B cell (primary cell): Measurements from ENCODE around the gene DNAJC6. TPM values are rescaled to one million over a fixed set of nuclear protein-coding genes. Genes with fewer than 3 reads are reported as not detected.

Source experiments
- ATAC-seq: fragments of 200-7000 bp; cut with Tn5 transposase; one replicate; pipeline ENCODE4 v1.10.0; 2021; ENCODE audit warnings: low read depth, mild to moderate bottlenecking, moderate number of reproducible peaks, moderate library complexity
- CTCF ChIA-PET: fragments of 350-600 bp; sonication (Branson Sonifier 250); formaldehyde crosslinking; loops from one replicate; lab custom pipeline; 2021; ENCODE audit warnings: antibody characterized with exemption, inconsistent platforms; lab: Charles Lee
- POLR2A ChIA-PET: fragments of 350-600 bp; sonication (Branson Sonifier 250); formaldehyde crosslinking; loops from one replicate; lab custom pipeline; 2021; ENCODE audit warnings: antibody characterized with exemption; lab: Charles Lee
- DNase-seq: peaks from one replicate; pipeline ENCODE4 v3.0.0; 2013
- H2AFZ ChIP-seq: 2 replicates; pipeline ENCODE4 v1.6.1; 2012; ENCODE audit warnings: mild to moderate bottlenecking, low read depth, low read length; ENCODE audit not compliant: insufficient read depth, poor library complexity, severe bottlenecking
- H3K27ac ChIP-seq, 2 donors: 1 replicate in 1 of 2; 2 replicates in 1 of 2; pipeline ENCODE4 v1.5.1; 2012 to 2013; ENCODE audit warnings: low read length in 2 of 2, mild to moderate bottlenecking in 2 of 2, moderate library complexity in 1 of 2
- H3K27me3 ChIP-seq, 4 experiments: fragments of 200-600 bp in 1 of 4; sonication (generic) in 1 of 4; replicated peaks in 1 of 4; 1 replicate in 2 of 4; 2 replicates in 2 of 4; pipeline versions ENCODE4 v1.6.1 to v1.7.0; 2013 to 2016; ENCODE audit warnings: low read length in 3 of 4, mild to moderate bottlenecking in 2 of 4, mixed read lengths in 1 of 4, moderate library complexity in 1 of 4; ENCODE audit not compliant: insufficient read depth in 4 of 4, control insufficient read depth in 3 of 4; ENCODE audit errors: control extremely low read depth in 1 of 4
- H3K36me3 ChIP-seq, 2 experiments: replicated peaks in 1 of 2; 1 replicate in 1 of 2; 2 replicates in 1 of 2; pipeline versions ENCODE4 v1.6.1 to v1.7.1; 2013; ENCODE audit warnings: low read length in 1 of 2; ENCODE audit not compliant: insufficient read depth in 2 of 2, control insufficient read depth in 1 of 2; ENCODE audit errors: control extremely low read depth in 1 of 2, extremely low read depth in 1 of 2
- H3K4me1 ChIP-seq, 2 donors: fragments of 200-600 bp in 1 of 2; sonication (generic) in 1 of 2; 1 replicate in 1 of 2; 2 replicates in 1 of 2; pipeline versions ENCODE4 v1.5.1 to v1.6.1; 2013 to 2017; ENCODE audit warnings: low read length in 2 of 2; ENCODE audit not compliant: control insufficient read depth in 2 of 2, insufficient read depth in 2 of 2
- H3K4me2 ChIP-seq: replicated peaks from 2 replicates; pipeline ENCODE3; 2012; ENCODE audit warnings: mild to moderate bottlenecking, low read depth, low read length; ENCODE audit not compliant: poor library complexity, severe bottlenecking
- H3K4me3 ChIP-seq, 5 experiments: fragments of 200-600 bp in 1 of 5; sonication (generic) in 1 of 5; 1 replicate in 3 of 5; 2 replicates in 2 of 5; pipeline versions ENCODE4 v1.5.1 to v1.7.0; 2011 to 2016; ENCODE audit warnings: low read length in 4 of 5, mild to moderate bottlenecking in 4 of 5, low read depth in 2 of 5, control low read depth in 1 of 5, moderate library complexity in 1 of 5; ENCODE audit not compliant: insufficient read depth in 1 of 5; ENCODE audit errors: control extremely low read depth in 1 of 5, extremely low read depth in 1 of 5
- H3K79me2 ChIP-seq: fragments of 200-600 bp; sonication (generic); one replicate; pipeline ENCODE4 v1.6.0; 2016; ENCODE audit warnings: low read length; ENCODE audit not compliant: control insufficient read depth, insufficient read depth
- H3K9ac ChIP-seq: fragments of 200-600 bp; sonication (generic); 2 replicates; pipeline ENCODE4 v1.6.1; 2017; ENCODE audit warnings: mild to moderate bottlenecking, low read length, moderate library complexity
- H3K9me3 ChIP-seq, 3 donors: one replicate each; pipeline versions ENCODE4 v1.6.1 to v1.7.1; 2013; ENCODE audit warnings: low read length in 2 of 3; ENCODE audit not compliant: control insufficient read depth in 2 of 3, insufficient read depth in 1 of 3; ENCODE audit errors: control extremely low read depth in 1 of 3
- H4K20me1 ChIP-seq: 2 replicates; pipeline ENCODE4 v1.6.0; 2012; ENCODE audit warnings: mild to moderate bottlenecking, low read length; ENCODE audit not compliant: insufficient read depth, control insufficient read depth, poor library complexity, severe bottlenecking
- H3K27ac Mint-ChIP-seq: one replicate; pipeline ENCODE4 v1.8.0; 2021; ENCODE audit warnings: mixed read lengths
- H3K27me3 Mint-ChIP-seq: one replicate; pipeline ENCODE4 v1.8.0; 2021; ENCODE audit warnings: mixed read lengths
- H3K4me1 Mint-ChIP-seq: one replicate; pipeline ENCODE4 v1.8.0; 2021; ENCODE audit warnings: mixed read lengths
- H3K4me3 Mint-ChIP-seq: one replicate; pipeline ENCODE4 v1.8.0; 2021; ENCODE audit warnings: mixed read lengths
- H3K9me3 Mint-ChIP-seq: one replicate; pipeline ENCODE4 v1.8.0; 2022; ENCODE audit warnings: mixed read lengths; ENCODE audit not compliant: insufficient read depth
- EZH2 ChIP-seq: IDR thresholded peaks from 2 replicates; pipeline ENCODE4 v1.6.1; 2012; ENCODE audit warnings: borderline replicate concordance, low read depth, mild to moderate bottlenecking, moderate library complexity, low read length; ENCODE audit not compliant: insufficient read depth, poor library complexity, severe bottlenecking
- WGBS: methylation state at CpG from one replicate; pipeline ENCODE4 v1.1.5; 2013; ENCODE audit warnings: missing lambda C conversion rate; ENCODE audit not compliant: insufficient coverage; 5-methylcytosine and 5-hydroxymethylcytosine counted together
- intact Hi-C: fragments of 100-400 bp; cut with micrococcal nuclease; formaldehyde crosslinking; loops from one replicate; pipeline ENCODE4 v1.10.0; 2022
- polyA plus RNA-seq: library from polyadenylated mRNA; depleted of rRNA; stranded (reverse); fragments of >200 nt; gene quantifications from 2 replicates; pipeline ENCODE4 v1.2.3, GENCODE V29; 2012
- total RNA-seq, 2 donors: library from RNA; stranded (reverse); fragments of 120-200 nt in 1 of 2; gene quantifications; 1 replicate in 1 of 2; 2 replicates in 1 of 2; pipeline versions ENCODE4 v1.2.3 to v1.2.4, GENCODE V29; 2013 to 2022
- TF ChIP-seq, protein P1 (sequence below): fragments of 200-600 bp; IDR thresholded peaks from one replicate; pipeline ENCODE4 v1.8.0; 2022; ENCODE audit warnings: antibody characterized with exemption, mild to moderate bottlenecking

DNAJC6 gene
- total and polyA plus RNA-seq, 2 donors (not counting 1 experiment from before 2014, with no cell fraction given) = 0.12 to 0.69 TPM

GRCh38 chr1:65292861-65293593, 16.3 kb upstream of the DNAJC6 start:
- intact Hi-C loops = no loop called here
- Histone ChIP-seq H3K4me1 (no peaks in the 10 kb centered on the region), H3K9ac (no peak overlapping the region), H2AFZ (no peak overlapping the region), H3K36me3 (no peaks in the 10 kb centered on the region), H3K4me3 (no peak overlapping the region), H3K4me2 (no peak overlapping the region), H3K79me2 (no peaks in the 10 kb centered on the region), H3K27me3 (peaks cover 0 to 4% (median under 1%) of the 10 kb centered on the region in 4 experiments), H3K27ac (no peak overlapping the region), H4K20me1 (no peaks in the 10 kb centered on the region), H3K9me3 (no peaks in the 10 kb centered on the region)
- Mint-ChIP-seq H3K9me3 (no peaks in the 10 kb centered on the region), H3K4me1 (no peaks in the 10 kb centered on the region), H3K4me3 (no peak overlapping the region), H3K27me3 (peaks cover 9% of the 10 kb centered on the region), H3K27ac (no peak overlapping the region)
- DNase-seq (no peak), ATAC-seq (no peak)
- no peak for TF ChIP-seq EZH2
- TF ChIP-seq, protein P1, sequence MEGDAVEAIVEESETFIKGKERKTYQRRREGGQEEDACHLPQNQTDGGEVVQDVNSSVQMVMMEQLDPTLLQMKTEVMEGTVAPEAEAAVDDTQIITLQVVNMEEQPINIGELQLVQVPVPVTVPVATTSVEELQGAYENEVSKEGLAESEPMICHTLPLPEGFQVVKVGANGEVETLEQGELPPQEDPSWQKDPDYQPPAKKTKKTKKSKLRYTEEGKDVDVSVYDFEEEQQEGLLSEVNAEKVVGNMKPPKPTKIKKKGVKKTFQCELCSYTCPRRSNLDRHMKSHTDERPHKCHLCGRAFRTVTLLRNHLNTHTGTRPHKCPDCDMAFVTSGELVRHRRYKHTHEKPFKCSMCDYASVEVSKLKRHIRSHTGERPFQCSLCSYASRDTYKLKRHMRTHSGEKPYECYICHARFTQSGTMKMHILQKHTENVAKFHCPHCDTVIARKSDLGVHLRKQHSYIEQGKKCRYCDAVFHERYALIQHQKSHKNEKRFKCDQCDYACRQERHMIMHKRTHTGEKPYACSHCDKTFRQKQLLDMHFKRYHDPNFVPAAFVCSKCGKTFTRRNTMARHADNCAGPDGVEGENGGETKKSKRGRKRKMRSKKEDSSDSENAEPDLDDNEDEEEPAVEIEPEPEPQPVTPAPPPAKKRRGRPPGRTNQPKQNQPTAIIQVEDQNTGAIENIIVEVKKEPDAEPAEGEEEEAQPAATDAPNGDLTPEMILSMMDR = no peak
- CTCF ChIA-PET = no interaction called here
- POLR2A ChIA-PET = no interaction called here
- WGBS = no CpG with 5 or more reads among the region's 2 CpGs

DNA sequence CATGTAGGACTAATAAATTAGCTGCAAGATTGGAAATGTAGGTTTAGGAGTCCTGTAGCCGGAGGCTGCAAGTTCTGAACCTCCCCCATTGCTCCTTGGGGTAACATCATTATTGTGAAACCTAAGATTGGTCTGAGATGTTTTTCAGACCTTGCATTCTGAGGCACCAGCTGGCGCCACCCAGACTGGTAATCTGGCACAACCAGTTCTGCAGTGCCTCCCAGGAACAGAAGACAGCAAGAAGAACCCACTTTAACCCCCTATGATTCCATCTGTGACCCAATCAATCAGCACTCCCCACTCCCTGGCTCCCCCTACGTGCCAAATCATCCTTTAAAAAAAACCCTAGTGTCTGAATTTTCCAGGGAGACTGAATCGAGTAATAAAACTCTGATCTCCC, 11.6 kb upstream of the DNAJC6 start:
- no peak overlapping the region for H3K4me3 Mint-ChIP-seq

More for the DNA sequence above, 11.6 kb upstream of the DNAJC6 start:
- Histone ChIP-seq H3K27me3 (peaks cover 0 to 4% (median 3%) of the 10 kb centered on the region in 4 experiments), H3K79me2 (no peaks in the 10 kb centered on the region), H3K4me3 (no peak overlapping the region), H3K27ac (no peak overlapping the region), H3K4me2 (no peak overlapping the region), H3K9ac (no peak overlapping the region), H3K4me1 (no peaks in the 10 kb centered on the region), H2AFZ (no peak overlapping the region), H4K20me1 (no peaks in the 10 kb centered on the region), H3K9me3 (no peaks in the 10 kb centered on the region), H3K36me3 (no peaks in the 10 kb centered on the region)
- WGBS = 81% methylated on average over 3 of the region's 4 CpGs
- no peak for ATAC-seq
- no peak for DNase-seq
- POLR2A ChIA-PET = no interaction called here
- no peaks in the 10 kb centered on the region for H3K4me1 Mint-ChIP-seq
- CTCF ChIA-PET = no interaction called here
- intact Hi-C loops = no loop called here
- H3K9me3 Mint-ChIP-seq = no peaks in the 10 kb centered on the region
- no peak overlapping the region for H3K27ac Mint-ChIP-seq
- peaks cover 8% of the 10 kb centered on the region for H3K27me3 Mint-ChIP-seq
- TF ChIP-seq EZH2 = no peak
- TF ChIP-seq, protein P1 = no peak
